Activated naive CD4-positive, alpha-beta T cell treated with anti-CD3 and anti-CD28 coated beads, Interleukin-2, amount 50 U/mL, for 16 hours (primary cell): ENCODE results near the gene ELL2.

Experiments
- DNase-seq: peaks from one replicate; pipeline ENCODE4 v3.0.0-alpha.2; 2020

The ELL2 gene

GRCh38 chr5:95956021-95956899 is 5.4 kb downstream of the ELL2 start:
- DNase-seq = no peak

GRCh38 chr5:95954716-95955115 is 6.9 kb downstream of the ELL2 start:
- DNase-seq = no peak

GRCh38 chr5:95953021-95953702 is 8.5 kb downstream of the ELL2 start:
- DNase-seq = no peak

- no peak for DNase-seq
Observed at GRCh38 chr5:95951916-95952315, 9.7 kb downstream of the ELL2 start.

- DNase-seq = no peak
Observed at GRCh38 chr5:95949810-95950209, 11.8 kb downstream of the ELL2 start.

GRCh38 chr5:95948631-95949030 is 13.0 kb downstream of the ELL2 start:
- DNase-seq = no peak

GRCh38 chr5:95946451-95946850 is 15.2 kb downstream of the ELL2 start:
- no peak for DNase-seq

- DNase-seq = no peak
Observed at GRCh38 chr5:95942968-95943367, 18.7 kb downstream of the ELL2 start.

- DNase-seq = no peak
Observed at GRCh38 chr5:95942414-95942813, 19.2 kb downstream of the ELL2 start.

GRCh38 chr5:95941756-95942155 is 19.9 kb downstream of the ELL2 start:
- no peak for DNase-seq

- DNase-seq = no peak
Observed at GRCh38 chr5:95940758-95941682, 20.6 kb downstream of the ELL2 start.

GRCh38 chr5:95939465-95939864 is 22.2 kb downstream of the ELL2 start:
- no peak for DNase-seq

- DNase-seq = no peak
Observed at GRCh38 chr5:95938766-95939165, 22.9 kb downstream of the ELL2 start.

GRCh38 chr5:95938347-95938746 is 23.3 kb downstream of the ELL2 start:
- no peak for DNase-seq

- no peak for DNase-seq
Observed at GRCh38 chr5:95937607-95938152, 24.0 kb downstream of the ELL2 start.

- DNase-seq = no peak
Observed at GRCh38 chr5:95936812-95937397, 24.7 kb downstream of the ELL2 start.

- DNase-seq = no peak
Observed at GRCh38 chr5:95935553-95936100, 26.0 kb downstream of the ELL2 start.

GRCh38 chr5:95934207-95934804 is 27.3 kb downstream of the ELL2 start:
- no peak for DNase-seq

- DNase-seq = no peak
Observed at GRCh38 chr5:95932941-95933340, 28.7 kb downstream of the ELL2 start.

GRCh38 chr5:95931079-95931833 is 30.4 kb downstream of the ELL2 start:
- DNase-seq = no peak
